ENCODE results near the gene LAMTOR3. TPM values are rescaled to one million over a fixed set of nuclear protein-coding genes. Genes with fewer than 3 reads are reported as not detected.
A peak's percentile ranks its signal among the peaks of the same experiment; 100 is the strongest.

LAMTOR3 gene
- total RNA-seq, 4 donors from 2014 or later, result 34.4 to 49.5 (median 39.3) TPM

DNA sequence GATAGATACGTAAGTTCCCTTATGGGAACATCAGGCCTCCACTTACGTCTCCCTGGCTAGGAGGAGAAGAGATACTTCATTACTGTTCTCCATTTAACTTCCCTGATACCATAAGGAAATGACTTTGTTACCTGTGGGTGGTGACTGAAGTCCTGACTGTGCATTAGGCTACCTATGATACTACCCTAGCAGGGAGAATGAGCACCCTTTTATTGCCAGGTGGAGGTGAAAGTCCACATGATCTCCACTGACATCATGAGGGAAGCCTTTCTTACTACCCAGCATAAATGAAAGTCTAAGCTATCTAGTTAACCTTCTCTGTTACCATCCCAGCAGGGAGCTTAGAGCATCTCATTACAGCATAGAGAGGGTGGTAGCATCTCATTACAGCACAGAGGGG, 24.4 kb upstream of the LAMTOR3 start:
- Histone ChIP-seq H3K4me3 (no peak overlapping the region), H3K27me3 (no peaks in the 10 kb centered on the region), H3K36me3 (peaks cover 50% of the 10 kb centered on the region), H3K27ac (no peak overlapping the region), H3K4me1 (no peaks in the 10 kb centered on the region), H3K9me3 (no peaks in the 10 kb centered on the region)
- DNase-seq (ENCODE audit: low spot score in 2 of 2), result no peak
- 97% methylated on average over 2 of the region's 2 CpGs for WGBS
- TF ChIP-seq POLR2AphosphoS5 (IDR thresholded peaks at IDR 0.05) (no peak), POLR2A (IDR thresholded peaks at IDR 0.05) (no peak), CTCF (IDR thresholded peaks at IDR 0.05) (no peak), EP300 (IDR thresholded peaks at IDR 0.05) (no peak)

GRCh38 chr4:99917575-99917974, 23.3 kb upstream of the LAMTOR3 start:
- H3K4me3 ChIP-seq, result no peak overlapping the region
- H3K4me1 ChIP-seq, result no peaks in the 10 kb centered on the region
- TF ChIP-seq EP300 (IDR thresholded peaks at IDR 0.05) (no peak), POLR2A (IDR thresholded peaks at IDR 0.05) (no peak), POLR2AphosphoS5 (IDR thresholded peaks at IDR 0.05) (no peak), CTCF (IDR thresholded peaks at IDR 0.05) (no peak)
- H3K36me3 ChIP-seq, result peaks cover 50% of the 10 kb centered on the region
- no peaks in the 10 kb centered on the region for H3K27me3 ChIP-seq
- 98% methylated on average over 3 of the region's 3 CpGs for WGBS
- DNase-seq (ENCODE audit: low spot score in 2 of 2), result no peak
- no peak overlapping the region for H3K27ac ChIP-seq
- no peaks in the 10 kb centered on the region for H3K9me3 ChIP-seq

DNA sequence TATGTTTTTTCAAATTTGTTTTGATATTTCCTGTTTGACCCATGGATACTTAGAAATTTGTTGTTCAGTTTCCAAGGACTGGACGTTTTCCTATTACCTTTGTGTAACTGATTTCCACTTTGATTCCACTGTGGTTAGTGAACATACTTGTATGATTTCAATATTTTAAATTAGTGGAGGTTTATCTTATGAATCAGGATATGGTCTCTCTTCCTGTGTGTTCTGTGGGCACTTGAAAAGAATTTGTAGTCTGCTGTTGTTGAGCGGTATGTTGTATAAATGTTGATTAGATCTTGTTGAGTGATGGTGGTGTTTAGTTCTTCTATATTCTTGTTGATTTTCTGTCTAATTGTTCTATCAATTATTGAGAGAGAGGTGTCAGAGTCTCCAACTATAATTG, 21.2 kb upstream of the LAMTOR3 start:
- 87% methylated on average over 2 of the region's 2 CpGs for WGBS
- no peaks in the 10 kb centered on the region for H3K27me3 ChIP-seq
- no peak for TF ChIP-seq POLR2A (IDR thresholded peaks at IDR 0.05)
- no peak for TF ChIP-seq EP300 (IDR thresholded peaks at IDR 0.05)
- no peak for TF ChIP-seq POLR2AphosphoS5 (IDR thresholded peaks at IDR 0.05)
- no peak for TF ChIP-seq CTCF (IDR thresholded peaks at IDR 0.05)
- no peaks in the 10 kb centered on the region for H3K9me3 ChIP-seq
- H3K36me3 ChIP-seq, result peaks cover 33% of the 10 kb centered on the region
- no peak overlapping the region for H3K4me3 ChIP-seq
- no peaks in the 10 kb centered on the region for H3K4me1 ChIP-seq
- no peak for DNase-seq (ENCODE audit: low spot score in 2 of 2)
- H3K27ac ChIP-seq, result no peak overlapping the region

GRCh38 chr4:99894998-99895397, 771 bp upstream of the LAMTOR3 start:
- no peaks in the 10 kb centered on the region for H3K36me3 ChIP-seq
- no peak for DNase-seq (ENCODE audit: low spot score in 2 of 2)
- no peaks in the 10 kb centered on the region for H3K9me3 ChIP-seq
- peak overlapping the region; percentile 57 for H3K27ac ChIP-seq
- no peaks in the 10 kb centered on the region for H3K27me3 ChIP-seq
- peaks cover 21% of the 10 kb centered on the region for H3K4me1 ChIP-seq
- WGBS, result 92% methylated on average over 16 of the region's 16 CpGs
- peak overlapping the region; percentile 82 for H3K4me3 ChIP-seq
- TF ChIP-seq POLR2AphosphoS5 (IDR thresholded peaks at IDR 0.05), result no peak
- no peak for TF ChIP-seq CTCF (IDR thresholded peaks at IDR 0.05)
- TF ChIP-seq EP300 (IDR thresholded peaks at IDR 0.05), result no peak
- TF ChIP-seq POLR2A (IDR thresholded peaks at IDR 0.05), result no peak

DNA sequence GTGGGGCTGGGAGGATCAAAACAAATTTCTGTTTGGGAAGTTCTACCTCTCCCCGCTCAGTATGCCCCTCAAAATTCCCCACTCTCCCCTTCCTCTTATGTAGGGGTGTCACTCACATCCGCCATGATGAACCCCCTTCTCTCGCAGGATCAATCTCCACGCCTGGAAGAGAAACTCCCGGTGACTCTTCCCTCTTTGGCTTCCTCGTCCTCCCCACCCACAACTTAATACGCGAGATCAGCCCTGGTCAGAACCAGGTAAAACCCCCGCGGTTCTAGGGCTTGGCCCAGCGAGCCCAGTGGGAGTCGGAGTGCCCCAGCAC, 427 bp downstream of the LAMTOR3 start:
- 2% methylated on average over 12 of the region's 12 CpGs for WGBS
- H3K4me1 ChIP-seq, result peaks cover 21% of the 10 kb centered on the region
- no peaks in the 10 kb centered on the region for H3K27me3 ChIP-seq
- peak overlapping the region; percentile 82 for H3K4me3 ChIP-seq
- DNase-seq (ENCODE audit: low spot score in 2 of 2), result no peak
- H3K9me3 ChIP-seq, result no peaks in the 10 kb centered on the region
- no peaks in the 10 kb centered on the region for H3K36me3 ChIP-seq
- H3K27ac ChIP-seq, result peak overlapping the region; percentile 86
- TF ChIP-seq CTCF (IDR thresholded peaks at IDR 0.05), result no peak
- TF ChIP-seq POLR2AphosphoS5 (IDR thresholded peaks at IDR 0.05), result no peak
- no peak for TF ChIP-seq EP300 (IDR thresholded peaks at IDR 0.05)
- TF ChIP-seq POLR2A (IDR thresholded peaks at IDR 0.05), result no peak
